DMS 273 treated with DMSO at 0.1 percent for 48 hours (cell line): ENCODE results near the gene RASIP1.
"Not testable (repeated sequence)": the region's sequence is repeated elsewhere in the genome, so short reads cannot be mapped to it uniquely, and the experiment has no call there.

Experiments used
- DNase-seq: peaks from one replicate; lab custom pipeline; 2025; lab: John Stamatoyannopoulos, UW

Gene RASIP1

GRCh38 chr19:48731452-48731851, 9.0 kb downstream of the RASIP1 start:
- DNase-seq, result no peak

- no peak for DNase-seq
Observed at GRCh38 chr19:48728911-48729664, 11.3 kb downstream of the RASIP1 start.

GRCh38 chr19:48726556-48726955, 13.9 kb downstream of the RASIP1 start:
- DNase-seq, result no peak

GRCh38 chr19:48724796-48725753, 15.3 kb downstream of the RASIP1 start:
- peak; percentile 41 for DNase-seq

GRCh38 chr19:48722196-48722708, 18.2 kb downstream of the RASIP1 start:
- no peak for DNase-seq

- peak; percentile 98 for DNase-seq
Observed at GRCh38 chr19:48720613-48721296, 19.7 kb downstream of the RASIP1 start.

GRCh38 chr19:48720251-48720612, 20.2 kb downstream of the RASIP1 start:
- DNase-seq, result no peak

GRCh38 chr19:48719263-48720171, 20.9 kb downstream of the RASIP1 start, which contains the start of gene MAMSTR:
MAMSTR (minus strand) TSS chr19:48719725; CDS start chr19:48719031, 694 bp downstream.
- no peak for DNase-seq

GRCh38 chr19:48718711-48719231, 21.6 kb downstream of the RASIP1 start:
- no peak for DNase-seq

- not testable (repeated sequence) for DNase-seq
Observed at GRCh38 chr19:48718106-48718505, 22.3 kb downstream of the RASIP1 start.

- DNase-seq, result peak; percentile 87
Observed at GRCh38 chr19:48716562-48717291, 23.7 kb downstream of the RASIP1 start.

GRCh38 chr19:48715681-48716171, 24.7 kb downstream of the RASIP1 start:
- peak; percentile 62 for DNase-seq

GRCh38 chr19:48714759-48715675, 25.4 kb downstream of the RASIP1 start:
- DNase-seq, result no peak

GRCh38 chr19:48713864-48714755, 26.3 kb downstream of the RASIP1 start:
- DNase-seq, result peak; percentile 99

GRCh38 chr19:48713041-48713863, 27.2 kb downstream of the RASIP1 start:
- no peak for DNase-seq

- DNase-seq, result no peak
Observed at GRCh38 chr19:48711106-48711662, 29.2 kb downstream of the RASIP1 start.
